ENCODE measurements around the gene TESK2. TPM values are rescaled to one million over a fixed set of nuclear protein-coding genes. Genes with fewer than 3 reads are reported as not detected.
A peak's percentile ranks its signal among the peaks of the same experiment; 100 is the strongest.

TESK2 gene
- polyA plus RNA-seq, 6 donors from 2014 or later, result 9.0 to 20.1 (median 12.9) TPM

- no peak for DNase-seq
- Mint-ChIP-seq H3K4me1 (peaks cover 57 to 73% (median 57%) of the 10 kb centered on the region in 3 donors), H3K4me3 (peak overlapping the region in 5 of 8 donors; percentile 57 to 89 (median 76)), H3K9me3 (peaks cover 0 to 4% (median 0%) of the 10 kb centered on the region in 7 donors), H3K36me3 (peaks cover 7 to 15% of the 10 kb centered on the region in 2 donors), H3K27ac (peak overlapping the region; percentile 39 to 91 (median 84)), H3K27me3 (no peaks in the 10 kb centered on the region)
- no peak for ATAC-seq (ENCODE audit: low read depth in 2 of 2)
Observed at GRCh38 chr1:45411510-45411899, 79.5 kb downstream of the TESK2 start.

DNA sequence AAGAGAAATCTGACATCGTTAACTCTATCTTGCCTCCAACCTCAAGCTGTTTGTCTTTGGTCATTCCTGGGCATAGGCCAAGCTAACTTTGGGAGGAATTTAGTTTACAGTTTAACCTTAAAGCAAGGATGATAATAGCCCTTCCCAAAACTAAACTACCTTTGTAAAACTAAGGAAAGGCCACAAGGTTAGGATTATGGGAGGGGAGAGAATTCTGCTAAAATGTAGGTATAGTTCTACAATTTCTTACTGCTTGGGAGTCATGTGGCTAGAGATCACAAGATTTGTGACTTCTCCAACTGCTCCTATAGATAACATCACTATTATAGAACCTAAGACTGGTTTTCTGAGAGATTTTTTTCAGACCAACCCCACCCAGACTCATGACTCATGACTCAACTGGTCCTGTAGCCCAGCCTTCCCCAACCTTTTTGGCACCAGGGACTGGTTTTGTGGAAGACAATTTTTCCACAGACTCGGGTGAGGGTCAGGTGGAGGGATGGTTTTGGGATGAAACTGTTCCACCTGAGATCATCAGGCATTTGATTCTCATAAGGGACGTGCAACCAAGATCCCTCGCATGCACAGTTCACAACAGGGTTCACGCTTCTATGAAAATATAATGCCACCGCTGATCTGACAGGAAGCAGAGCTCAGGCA is 80.0 kb downstream of the TESK2 start:
- Mint-ChIP-seq H3K4me1 (peaks cover 56 to 72% (median 56%) of the 10 kb centered on the region in 3 donors), H3K27ac (peak overlapping the region; percentile 39 to 91 (median 84)), H3K4me3 (peak overlapping the region in 5 of 8 donors; percentile 57 to 89 (median 76)), H3K9me3 (peaks cover 0 to 4% (median 0%) of the 10 kb centered on the region in 7 donors), H3K27me3 (no peaks in the 10 kb centered on the region), H3K36me3 (peaks cover 7 to 15% of the 10 kb centered on the region in 2 donors)
- no peak for DNase-seq
- no peak for ATAC-seq (ENCODE audit: low read depth in 2 of 2)

DNA sequence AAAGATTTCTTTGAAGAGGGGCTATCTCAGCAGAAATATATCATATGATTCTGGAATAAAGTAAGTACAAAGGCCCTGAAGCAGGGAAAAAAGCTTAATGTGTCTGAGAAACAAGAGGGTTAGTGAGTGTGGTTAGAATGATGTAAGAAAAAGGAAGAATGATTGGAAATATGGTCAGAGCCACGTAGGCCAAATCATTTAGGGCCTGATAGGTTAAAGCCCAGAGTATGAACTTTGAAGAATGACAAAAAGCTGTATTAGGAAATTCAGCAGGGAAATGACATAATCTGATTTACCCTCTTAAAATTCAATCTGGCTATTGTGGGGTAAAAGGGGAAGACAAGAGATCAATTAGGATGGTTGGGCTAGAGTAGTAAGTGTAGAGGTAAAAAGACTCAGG is 81.7 kb downstream of the TESK2 start:
- Mint-ChIP-seq H3K27me3 (no peaks in the 10 kb centered on the region), H3K4me1 (peaks cover 53 to 64% (median 54%) of the 10 kb centered on the region in 3 donors), H3K9me3 (peaks cover 0 to 4% (median 0%) of the 10 kb centered on the region in 7 donors), H3K27ac (peak overlapping the region in 3 of 6 donors; percentile 53 to 89 (median 81)), H3K4me3 (peak overlapping the region in 4 of 8 donors; percentile 0 to 75 (median 14)), H3K36me3 (peaks cover 7 to 15% of the 10 kb centered on the region in 2 donors)
- ATAC-seq (ENCODE audit: low read depth in 2 of 2), result no peak
- no peak for DNase-seq

DNA sequence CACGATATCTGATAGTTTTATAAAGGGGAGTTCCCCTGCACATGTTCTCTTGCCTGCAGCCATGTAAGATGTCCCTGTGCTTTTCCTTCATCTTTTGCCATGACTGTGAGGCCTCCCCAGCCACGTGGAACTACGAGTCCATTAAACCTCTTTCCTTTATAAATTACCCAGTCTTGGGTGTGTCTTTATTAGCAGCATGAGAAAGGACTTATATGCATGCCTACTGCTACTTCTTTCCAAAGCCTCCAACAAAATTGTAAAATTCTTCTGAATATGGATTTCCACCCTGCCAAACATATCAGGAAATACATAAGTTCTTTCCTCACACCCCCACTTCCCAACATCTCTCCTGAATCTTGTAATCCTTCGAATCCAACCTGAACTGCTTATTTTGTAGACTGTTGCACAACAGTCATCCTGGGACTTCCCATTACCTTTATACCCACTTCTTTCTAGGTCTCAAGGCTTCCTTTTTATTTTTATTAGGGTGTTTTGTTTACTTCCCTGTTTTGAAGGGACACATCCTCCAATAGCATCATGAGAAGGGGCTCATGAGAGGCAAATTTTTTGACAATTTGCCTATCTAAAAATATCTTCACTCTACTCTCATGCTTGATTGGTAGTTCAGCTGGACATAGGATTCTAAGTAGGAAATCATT is 83.2 kb downstream of the TESK2 start:
- ATAC-seq (ENCODE audit: low read depth in 2 of 2) (peak; percentile 56 to 61), DNase-seq (no peak)
- peak overlapping the region in 4 of 6 donors; percentile 9 to 75 (median 67) for H3K27ac Mint-ChIP-seq
- H3K27me3 Mint-ChIP-seq, result no peaks in the 10 kb centered on the region
- peaks cover 0 to 4% (median 0%) of the 10 kb centered on the region in 7 donors for H3K9me3 Mint-ChIP-seq
- H3K36me3 Mint-ChIP-seq, result peaks cover 7 to 15% of the 10 kb centered on the region in 2 donors
- H3K4me3 Mint-ChIP-seq, result no peak overlapping the region
- H3K4me1 Mint-ChIP-seq, result peaks cover 43 to 49% (median 45%) of the 10 kb centered on the region in 3 donors

- ATAC-seq (ENCODE audit: low read depth in 2 of 2) (no peak), DNase-seq (no peak)
- peaks cover 7 to 15% of the 10 kb centered on the region in 2 donors for H3K36me3 Mint-ChIP-seq
- H3K27ac Mint-ChIP-seq, result no peak overlapping the region
- peaks cover 25 to 30% (median 26%) of the 10 kb centered on the region in 3 donors for H3K4me1 Mint-ChIP-seq
- H3K9me3 Mint-ChIP-seq, result peaks cover 0 to 4% (median 0%) of the 10 kb centered on the region in 7 donors
- no peaks in the 10 kb centered on the region for H3K27me3 Mint-ChIP-seq
- H3K4me3 Mint-ChIP-seq, result no peak overlapping the region
Observed at GRCh38 chr1:45405636-45406035, 85.3 kb downstream of the TESK2 start.

- Mint-ChIP-seq H3K4me3 (no peak overlapping the region), H3K27me3 (no peaks in the 10 kb centered on the region), H3K36me3 (peaks cover 7 to 8% of the 10 kb centered on the region in 2 donors), H3K27ac (peak overlapping the region in 4 of 6 donors; percentile 32 to 51 (median 42)), H3K4me1 (peaks cover 16 to 21% (median 19%) of the 10 kb centered on the region in 3 donors), H3K9me3 (peaks cover 0 to 4% (median 0%) of the 10 kb centered on the region in 7 donors)
- ATAC-seq (ENCODE audit: low read depth in 2 of 2), result no peak
- DNase-seq, result no peak
Observed at GRCh38 chr1:45403718-45404117, 87.2 kb downstream of the TESK2 start.

DNA sequence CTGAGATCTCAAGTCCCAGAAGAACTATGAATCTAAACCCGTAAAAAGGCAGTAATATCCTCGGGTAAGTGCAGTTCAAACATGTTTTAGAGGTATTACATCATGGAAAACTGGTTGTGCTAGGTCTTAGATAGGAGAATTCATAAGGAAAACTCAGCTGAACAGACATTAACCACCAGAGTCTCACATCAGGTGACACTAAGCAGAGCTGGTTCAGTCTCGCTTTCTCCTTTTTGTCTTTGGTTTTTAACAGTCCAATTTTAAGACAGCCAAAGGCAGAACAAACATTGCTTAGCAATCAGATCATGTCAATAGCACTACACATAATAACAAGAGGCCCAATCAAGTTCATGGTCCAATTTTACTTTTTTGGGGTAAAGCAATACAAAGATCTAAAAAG is 87.7 kb downstream of the TESK2 start:
- H3K36me3 Mint-ChIP-seq, result peaks cover 7 to 8% of the 10 kb centered on the region in 2 donors
- ATAC-seq (ENCODE audit: low read depth in 2 of 2), result no peak
- H3K27me3 Mint-ChIP-seq, result no peaks in the 10 kb centered on the region
- DNase-seq, result no peak
- H3K9me3 Mint-ChIP-seq, result peaks cover 0 to 4% (median 0%) of the 10 kb centered on the region in 7 donors
- peak overlapping the region in 1 of 6 donors; percentile 81 for H3K27ac Mint-ChIP-seq
- H3K4me1 Mint-ChIP-seq, result peaks cover 12 to 17% (median 15%) of the 10 kb centered on the region in 3 donors
- H3K4me3 Mint-ChIP-seq, result no peak overlapping the region

DNA sequence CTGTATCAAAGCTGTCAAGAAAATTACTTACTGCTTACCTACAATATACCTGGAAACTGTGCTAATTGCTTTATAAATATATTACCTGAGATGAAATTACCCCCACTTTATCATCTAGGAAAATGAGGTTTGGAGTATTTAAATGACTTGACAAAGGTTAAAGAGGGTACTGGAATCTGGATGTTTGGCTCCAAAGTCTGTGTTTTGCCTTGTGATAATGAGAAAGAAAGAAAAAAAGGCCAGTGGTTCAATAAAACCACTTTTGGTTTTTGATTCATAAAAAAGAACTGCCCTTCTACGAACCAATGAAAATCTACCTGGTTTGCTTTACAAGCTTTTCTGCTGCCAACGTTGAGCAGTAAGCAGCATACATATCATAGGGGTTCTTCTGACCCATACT is 89.4 kb downstream of the TESK2 start:
- no peaks in the 10 kb centered on the region for H3K9me3 Mint-ChIP-seq
- peak overlapping the region in 1 of 6 donors; percentile 53 for H3K27ac Mint-ChIP-seq
- H3K36me3 Mint-ChIP-seq, result no peaks in the 10 kb centered on the region
- peaks cover 8 to 22% (median 16%) of the 10 kb centered on the region in 3 donors for H3K4me1 Mint-ChIP-seq
- ATAC-seq (ENCODE audit: low read depth in 2 of 2), result no peak
- H3K27me3 Mint-ChIP-seq, result no peaks in the 10 kb centered on the region
- no peak overlapping the region for H3K4me3 Mint-ChIP-seq
- DNase-seq, result no peak

DNA sequence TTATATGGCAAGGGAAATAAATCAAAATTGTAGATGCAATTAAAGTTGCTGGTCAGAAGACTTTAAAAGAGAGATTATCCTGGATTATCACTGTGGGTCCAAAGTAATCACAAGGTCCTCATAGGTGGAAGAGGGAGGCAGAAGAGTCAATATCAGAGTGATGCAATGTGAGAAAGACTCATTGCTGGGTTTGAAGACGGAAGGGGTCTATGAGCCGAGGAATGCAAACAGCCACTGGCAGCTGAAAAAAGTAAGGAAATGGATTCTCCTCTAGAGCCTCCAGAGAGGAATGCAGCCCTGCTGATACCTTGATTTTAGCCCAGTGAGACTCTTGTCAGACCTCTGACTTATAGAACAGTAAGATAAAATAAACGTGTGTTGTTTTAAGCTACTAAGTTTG is 90.9 kb downstream of the TESK2 start:
- Mint-ChIP-seq H3K9me3 (no peaks in the 10 kb centered on the region), H3K27ac (no peak overlapping the region), H3K36me3 (no peaks in the 10 kb centered on the region), H3K27me3 (no peaks in the 10 kb centered on the region), H3K4me1 (peaks cover 16 to 31% (median 23%) of the 10 kb centered on the region in 3 donors), H3K4me3 (no peak overlapping the region)
- DNase-seq (no peak), ATAC-seq (ENCODE audit: low read depth in 2 of 2) (no peak)

DNA sequence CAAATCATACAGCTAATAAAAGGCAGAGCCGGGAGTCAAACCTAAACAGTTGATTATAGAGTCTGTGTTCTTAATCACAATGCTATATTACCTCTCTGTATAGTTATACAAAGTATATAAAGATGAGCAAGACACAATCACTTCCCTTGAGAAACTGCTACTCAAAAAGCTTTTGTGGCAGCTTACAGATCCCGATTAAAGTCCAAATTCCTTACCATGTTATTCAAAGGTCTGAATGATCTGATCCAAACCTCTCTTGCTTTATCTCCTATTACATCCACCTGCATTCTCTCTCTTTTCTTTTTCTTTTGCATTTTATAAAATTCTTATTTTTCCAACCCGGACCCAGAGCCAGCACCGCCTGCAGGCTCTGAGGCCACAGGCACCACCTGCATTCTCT is 93.7 kb downstream of the TESK2 start:
- no peak for ATAC-seq (ENCODE audit: low read depth in 2 of 2)
- Mint-ChIP-seq H3K4me1 (peaks cover 29 to 41% (median 37%) of the 10 kb centered on the region in 3 donors), H3K36me3 (no peaks in the 10 kb centered on the region), H3K27ac (peak overlapping the region; percentile 8 to 95 (median 56)), H3K4me3 (peak overlapping the region in 1 of 8 donors; percentile 43), H3K27me3 (no peaks in the 10 kb centered on the region), H3K9me3 (no peaks in the 10 kb centered on the region)
- no peak for DNase-seq

GRCh38 chr1:45395582-45395981 is 95.4 kb downstream of the TESK2 start:
- Mint-ChIP-seq H3K36me3 (no peaks in the 10 kb centered on the region), H3K9me3 (no peaks in the 10 kb centered on the region), H3K4me3 (peak overlapping the region in 5 of 8 donors; percentile 20 to 59 (median 49)), H3K27me3 (no peaks in the 10 kb centered on the region), H3K27ac (peak overlapping the region in 5 of 6 donors; percentile 27 to 97 (median 63)), H3K4me1 (peaks cover 34 to 45% (median 37%) of the 10 kb centered on the region in 3 donors)
- DNase-seq (no peak), ATAC-seq (ENCODE audit: low read depth in 2 of 2) (no peak)

GRCh38 chr1:45395051-45395450 is 95.9 kb downstream of the TESK2 start:
- Mint-ChIP-seq H3K9me3 (no peaks in the 10 kb centered on the region), H3K27me3 (no peaks in the 10 kb centered on the region), H3K4me3 (peak overlapping the region in 6 of 8 donors; percentile 48 to 90 (median 70)), H3K36me3 (no peaks in the 10 kb centered on the region), H3K4me1 (peaks cover 34 to 45% (median 36%) of the 10 kb centered on the region in 3 donors), H3K27ac (peak overlapping the region; percentile 8 to 98 (median 96))
- DNase-seq (no peak), ATAC-seq (ENCODE audit: low read depth in 2 of 2) (no peak)

DNA sequence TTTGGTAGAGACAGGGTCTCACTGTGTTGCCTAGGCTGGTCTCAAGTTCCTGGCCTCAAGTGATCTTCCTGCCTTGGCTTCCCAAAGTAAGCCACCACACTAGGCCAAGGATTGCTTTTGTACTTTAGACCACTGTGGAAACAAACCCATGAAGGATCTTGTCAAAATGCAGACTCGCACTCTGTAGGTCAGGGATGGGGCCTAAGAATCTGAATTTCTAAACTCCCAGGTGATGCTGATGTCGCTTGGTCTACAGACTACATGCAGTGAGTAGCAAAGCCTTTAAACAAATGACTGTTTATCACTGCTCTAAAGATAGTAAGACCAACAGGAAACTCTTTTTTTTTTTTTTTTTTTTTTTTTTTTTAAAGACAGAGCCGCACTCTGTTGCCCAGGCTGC is 96.6 kb downstream of the TESK2 start:
- ATAC-seq (ENCODE audit: low read depth in 2 of 2) (peak; percentile 57 to 66), DNase-seq (peak; percentile 45)
- H3K27ac Mint-ChIP-seq, result peak overlapping the region; percentile 95 to 99 (median 98)
- no peaks in the 10 kb centered on the region for H3K9me3 Mint-ChIP-seq
- H3K4me1 Mint-ChIP-seq, result peaks cover 35 to 45% (median 37%) of the 10 kb centered on the region in 3 donors
- no peaks in the 10 kb centered on the region for H3K36me3 Mint-ChIP-seq
- H3K4me3 Mint-ChIP-seq, result peak overlapping the region; percentile 48 to 90 (median 77)
- H3K27me3 Mint-ChIP-seq, result no peaks in the 10 kb centered on the region

Measured in naive B cell (primary cell).